ENCODE results near the gene STK32C.
"Not testable (repeated sequence)": the region's sequence is repeated elsewhere in the genome, so short reads cannot be mapped to it uniquely, and the experiment has no call there.

The STK32C gene

DNA sequence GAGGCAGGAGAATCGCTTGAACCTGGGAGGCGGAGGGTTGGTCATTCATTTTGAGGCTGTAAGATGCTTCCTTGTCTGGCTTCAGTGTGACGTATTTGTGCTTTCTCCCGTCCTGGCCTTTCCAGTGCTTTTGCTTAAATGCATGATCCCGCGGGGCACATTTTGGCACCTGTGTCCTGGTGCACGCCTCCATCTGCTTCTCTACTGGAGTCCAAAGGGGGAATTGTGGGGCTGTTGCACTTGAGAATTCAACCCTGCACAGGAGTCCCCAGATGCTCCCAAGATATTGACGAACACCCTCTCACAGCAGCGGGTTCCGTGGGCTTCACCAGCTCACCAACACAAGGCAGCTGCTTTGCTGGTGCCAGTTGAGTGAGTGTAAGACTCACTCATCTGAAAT lies 14.0 kb upstream of the STK32C start:
- in situ Hi-C loops (cut with MboI; ENCODE audit: low pct_unique_long_range_greater_than_20kb, low sequenced_read_pairs, unreplicated experiment): no loop called here
- no peak for TF ChIP-seq CTCF (IDR thresholded peaks at IDR 0.05; ENCODE audit: extremely low read depth, insufficient read depth, missing control alignments)
- DNase-seq (ENCODE audit: low spot score): no peak

DNA sequence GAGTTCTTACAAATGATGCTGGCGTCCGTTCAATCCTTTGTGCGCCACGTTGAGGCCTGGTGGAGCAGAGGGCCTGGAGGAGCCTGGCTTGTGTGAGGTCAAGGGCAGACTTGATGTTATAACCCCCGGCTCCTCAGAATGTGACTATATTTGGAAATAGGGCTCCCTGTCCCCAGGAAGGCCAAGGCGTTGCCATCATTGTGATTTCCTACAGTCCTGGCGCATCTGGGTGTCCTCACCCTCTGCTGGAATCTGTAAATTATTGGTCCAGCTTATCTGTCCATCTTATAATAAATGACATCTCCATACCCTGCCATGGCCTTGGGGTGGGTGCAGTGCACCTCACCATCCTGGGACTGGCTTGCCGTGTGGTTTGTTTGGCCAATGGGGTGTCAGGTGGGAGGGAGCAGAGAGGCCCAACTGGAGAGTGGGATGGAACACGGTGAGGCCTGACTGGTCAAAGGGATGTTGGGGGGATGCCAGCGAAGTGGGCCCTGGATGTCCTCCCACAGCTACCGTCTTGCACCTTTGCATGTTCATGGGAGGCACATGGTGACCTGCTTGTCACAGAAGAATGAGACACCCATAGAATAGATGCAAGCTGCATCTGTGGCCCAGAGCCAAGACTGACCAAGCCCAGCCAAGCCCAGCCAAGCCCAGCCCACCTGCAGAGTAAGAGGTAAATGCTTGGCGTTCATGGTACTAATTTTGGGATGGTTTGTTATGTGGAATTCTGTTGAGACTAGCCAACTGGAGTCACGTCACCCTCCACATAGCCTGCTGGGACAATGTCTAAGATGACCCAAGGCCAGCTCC lies 13.1 kb upstream of the STK32C start:
- in situ Hi-C loops (cut with MboI; ENCODE audit: low pct_unique_long_range_greater_than_20kb, low sequenced_read_pairs, unreplicated experiment): no loop called here

DNA sequence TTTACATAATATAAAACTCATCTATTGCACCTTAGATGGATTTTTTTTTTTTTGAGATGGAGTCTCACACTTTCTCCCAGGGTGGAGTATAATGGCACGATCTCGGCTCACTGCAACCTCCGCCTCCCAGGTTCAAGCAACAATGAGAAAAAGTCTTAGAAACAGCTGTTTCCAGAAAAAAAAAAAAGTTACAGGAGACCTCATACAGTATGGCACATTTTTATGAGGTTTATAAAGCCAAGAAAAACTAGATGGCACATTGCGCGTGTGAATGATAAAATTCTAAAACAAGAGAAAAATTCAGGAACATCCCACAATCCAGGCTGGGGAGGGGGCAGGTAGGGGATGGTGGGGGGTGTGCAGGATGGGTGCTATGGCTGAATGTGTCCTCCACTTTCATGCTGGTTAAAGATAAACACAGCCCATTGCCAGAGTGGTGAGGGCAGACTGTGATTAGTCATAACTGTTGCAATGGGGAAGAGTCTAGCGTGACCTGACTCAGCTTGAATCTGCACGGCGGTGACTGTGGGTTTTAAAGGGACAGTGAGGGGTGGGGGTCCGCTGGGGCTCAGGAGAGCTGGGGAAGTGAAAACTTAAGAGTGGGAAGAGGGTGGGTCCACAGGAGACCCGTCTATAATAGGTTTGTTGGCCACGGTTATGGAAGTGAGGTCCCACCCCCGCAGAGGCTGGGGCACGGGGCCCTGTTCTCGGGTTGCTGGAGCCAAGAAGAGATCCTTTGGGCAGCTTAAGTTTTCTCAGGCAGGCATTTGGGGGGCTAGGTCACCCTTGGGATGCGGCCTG lies 12.3 kb upstream of the STK32C start:
- in situ Hi-C loops (cut with MboI; ENCODE audit: low pct_unique_long_range_greater_than_20kb, low sequenced_read_pairs, unreplicated experiment): no loop called here
- peak; percentile 83 for DNase-seq (ENCODE audit: low spot score)
- no peak for TF ChIP-seq CTCF (IDR thresholded peaks at IDR 0.05; ENCODE audit: extremely low read depth, insufficient read depth, missing control alignments)

More for the DNA sequence above, 13.1 kb upstream of the STK32C start:
- DNase-seq (ENCODE audit: low spot score): no peak
- no peak for TF ChIP-seq CTCF (IDR thresholded peaks at IDR 0.05; ENCODE audit: extremely low read depth, insufficient read depth, missing control alignments)

GRCh38 chr10:132317477-132317876 lies 9.7 kb upstream of the STK32C start:
- DNase-seq (ENCODE audit: low spot score); in situ Hi-C loops (cut with MboI; ENCODE audit: low pct_unique_long_range_greater_than_20kb, low sequenced_read_pairs, unreplicated experiment): not testable (repeated sequence)

- no peak for DNase-seq (ENCODE audit: low spot score)
- in situ Hi-C loops (cut with MboI; ENCODE audit: low pct_unique_long_range_greater_than_20kb, low sequenced_read_pairs, unreplicated experiment): no loop called here
- TF ChIP-seq CTCF (IDR thresholded peaks at IDR 0.05; ENCODE audit: extremely low read depth, insufficient read depth, missing control alignments): no peak
Observed at GRCh38 chr10:132316133-132316532, 8.4 kb upstream of the STK32C start.

DNA sequence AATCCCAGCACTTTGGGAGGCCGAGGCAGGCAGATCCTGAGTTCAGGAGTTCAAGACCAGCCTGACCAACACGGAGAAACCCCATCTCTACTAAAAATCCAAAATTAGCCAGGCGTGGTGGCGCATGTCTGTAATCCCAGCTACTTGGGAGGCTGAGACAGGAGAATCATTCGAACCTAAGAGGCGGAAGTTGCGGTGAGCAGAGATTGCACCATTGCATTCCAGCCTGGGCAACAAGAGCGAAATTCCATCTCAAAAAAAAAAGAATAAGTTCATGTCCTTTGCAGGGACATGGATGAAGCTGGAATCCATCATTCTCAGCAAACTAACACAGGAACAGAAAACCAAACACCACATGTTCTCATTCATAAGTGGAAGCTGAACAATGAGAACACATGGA lies 7.1 kb upstream of the STK32C start:
- in situ Hi-C loops (cut with MboI; ENCODE audit: low pct_unique_long_range_greater_than_20kb, low sequenced_read_pairs, unreplicated experiment); DNase-seq (ENCODE audit: low spot score): not testable (repeated sequence)

GRCh38 chr10:132314336-132314735 lies 6.6 kb upstream of the STK32C start:
- in situ Hi-C loops (cut with MboI; ENCODE audit: low pct_unique_long_range_greater_than_20kb, low sequenced_read_pairs, unreplicated experiment): no loop called here
- TF ChIP-seq CTCF (IDR thresholded peaks at IDR 0.05; ENCODE audit: extremely low read depth, insufficient read depth, missing control alignments): no peak
- no peak for DNase-seq (ENCODE audit: low spot score)

All from GM13977 (cell line).